SK-N-MC (cell line): ENCODE results near the gene PKNOX2.

Experiments used
- DNase-seq: peaks from one replicate; pipeline ENCODE4 v3.0.0-alpha.2; 2011; ENCODE audit warnings: low read depth, low spot score
- H3K27ac ChIP-seq: fragments of 200-600 bp; sonication (generic); 2 replicates; pipeline ENCODE4 v1.5.1; 2016; ENCODE audit warnings: mixed run types
- H3K36me3 ChIP-seq: fragments of 200-600 bp; sonication (generic); 2 replicates; pipeline ENCODE4 v1.6.1; 2017; ENCODE audit warnings: antibody characterized with exemption, low read length, mixed read lengths; ENCODE audit not compliant: insufficient read depth
- H3K4me3 ChIP-seq: fragments of 200-600 bp; sonication (generic); 2 replicates; pipeline ENCODE4 v1.5.1; 2016
- H3K9ac ChIP-seq: fragments of 200-600 bp; sonication (generic); 2 replicates; pipeline ENCODE4 v1.8.0; 2017; ENCODE audit warnings: mixed run types, mixed read lengths; ENCODE audit not compliant: insufficient read length
- H3K9me3 ChIP-seq: fragments of 200-600 bp; sonication (generic); 2 replicates; pipeline ENCODE4 v1.6.1; 2017; ENCODE audit warnings: low read depth, mild to moderate bottlenecking, antibody characterized with exemption, low read length, moderate library complexity, mixed read lengths
- EZH2 ChIP-seq: fragments of 200-600 bp; sonication (generic); IDR thresholded peaks from one replicate; pipeline ENCODE4 v1.6.1; 2017; ENCODE audit warnings: antibody characterized with exemption
- FOXP2 ChIP-seq: optimal IDR thresholded peaks from 2 replicates; pipeline ENCODE3; 2011; ENCODE audit warnings: mild to moderate bottlenecking, moderate library complexity; ENCODE audit not compliant: insufficient read depth; ENCODE audit errors: extremely low read length, control extremely low read depth
- POLR2AphosphoS5 ChIP-seq: IDR thresholded peaks from 2 replicates; pipeline ENCODE4 v1.6.1; 2012; ENCODE audit warnings: mild to moderate bottlenecking, low read depth, low read length, borderline replicate concordance

The PKNOX2 gene

DNA sequence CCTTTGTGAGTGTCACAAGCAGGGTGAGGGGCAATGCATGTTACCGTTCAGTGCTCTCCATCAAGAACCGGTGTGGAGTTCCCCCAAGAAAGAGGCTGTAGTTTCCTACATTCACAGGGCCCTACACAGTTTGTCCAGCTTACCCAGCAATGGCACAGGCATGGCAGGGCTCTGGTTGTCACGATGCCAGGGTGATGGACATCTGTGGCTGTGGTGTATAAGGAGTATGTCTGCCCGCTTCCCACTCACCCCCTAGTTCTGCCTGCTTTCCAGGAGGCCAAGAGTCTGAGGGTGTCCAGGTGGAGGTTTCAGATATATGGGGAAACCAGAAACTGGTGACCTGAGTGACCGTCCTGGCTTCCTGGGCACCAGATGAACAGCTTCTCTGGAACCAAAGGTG, 116.1 kb downstream of the PKNOX2 start:
- TF ChIP-seq FOXP2: no peak
- TF ChIP-seq EZH2: no peak
- no peak for TF ChIP-seq POLR2AphosphoS5
- H3K36me3 ChIP-seq: no peaks in the 10 kb centered on the region
- DNase-seq: no peak
- H3K27ac ChIP-seq: no peak overlapping the region
- no peaks in the 10 kb centered on the region for H3K9me3 ChIP-seq
- no peak overlapping the region for H3K9ac ChIP-seq
- H3K4me3 ChIP-seq: no peak overlapping the region

DNA sequence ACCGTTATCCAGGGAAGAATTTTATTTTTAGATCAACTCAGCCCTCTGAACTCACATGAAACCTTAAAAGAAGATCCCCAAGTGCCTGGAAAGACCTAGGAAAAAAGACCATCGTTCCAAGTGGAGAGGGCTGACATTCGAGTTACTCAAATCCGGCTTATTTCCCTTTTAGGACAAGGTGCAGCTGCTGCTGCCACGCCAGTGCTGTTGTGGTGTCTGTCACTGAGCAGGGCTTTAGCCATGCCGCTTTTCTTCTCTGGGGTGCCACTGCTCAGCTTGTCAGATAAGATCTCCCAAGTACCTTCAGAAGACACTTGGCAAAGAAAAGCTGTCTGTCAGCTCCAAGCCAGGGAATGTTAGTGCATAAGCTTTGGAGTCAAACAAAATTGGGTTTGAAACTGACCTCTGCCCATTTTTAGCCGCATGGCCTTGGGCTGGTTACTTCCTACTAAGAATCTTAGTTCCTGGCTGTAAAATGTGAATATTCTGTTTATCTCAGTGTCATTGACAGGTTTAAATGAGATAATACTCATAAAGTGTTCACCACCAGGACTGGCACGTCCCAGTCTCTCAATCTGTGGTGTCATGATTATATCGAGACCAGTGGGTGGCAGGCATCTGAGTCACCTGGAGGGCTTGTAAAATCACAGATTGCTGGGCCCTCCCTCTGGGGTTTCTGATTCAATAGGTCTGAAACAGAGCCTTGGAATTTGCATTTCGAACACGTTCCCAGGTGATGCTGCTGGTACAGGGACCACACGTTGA, 117.5 kb downstream of the PKNOX2 start:
- no peak overlapping the region for H3K9ac ChIP-seq
- no peaks in the 10 kb centered on the region for H3K9me3 ChIP-seq
- no peak overlapping the region for H3K4me3 ChIP-seq
- no peaks in the 10 kb centered on the region for H3K36me3 ChIP-seq
- no peak for DNase-seq
- H3K27ac ChIP-seq: no peak overlapping the region
- TF ChIP-seq FOXP2 (no peak), EZH2 (no peak), POLR2AphosphoS5 (no peak)

DNA sequence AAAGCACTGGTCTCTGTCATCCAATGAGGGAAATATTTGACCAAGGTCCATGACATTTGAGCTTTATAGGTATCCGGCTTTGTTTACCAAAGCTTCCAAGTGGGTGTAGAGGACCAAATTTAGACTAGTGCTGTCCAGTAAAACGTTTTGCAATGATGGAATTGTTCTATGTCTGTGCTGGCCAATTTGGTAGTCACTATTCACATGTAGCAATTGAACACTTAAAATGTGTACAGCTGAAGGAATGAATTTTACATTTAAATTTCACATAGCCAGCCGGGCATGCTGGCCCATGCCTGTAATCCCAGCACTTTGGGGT, 118.0 kb downstream of the PKNOX2 start:
- Histone ChIP-seq H3K36me3 (no peaks in the 10 kb centered on the region), H3K27ac (no peak overlapping the region), H3K9ac (no peak overlapping the region), H3K4me3 (no peak overlapping the region), H3K9me3 (no peaks in the 10 kb centered on the region)
- no peak for TF ChIP-seq POLR2AphosphoS5
- TF ChIP-seq EZH2: no peak
- TF ChIP-seq FOXP2: no peak
- no peak for DNase-seq

DNA sequence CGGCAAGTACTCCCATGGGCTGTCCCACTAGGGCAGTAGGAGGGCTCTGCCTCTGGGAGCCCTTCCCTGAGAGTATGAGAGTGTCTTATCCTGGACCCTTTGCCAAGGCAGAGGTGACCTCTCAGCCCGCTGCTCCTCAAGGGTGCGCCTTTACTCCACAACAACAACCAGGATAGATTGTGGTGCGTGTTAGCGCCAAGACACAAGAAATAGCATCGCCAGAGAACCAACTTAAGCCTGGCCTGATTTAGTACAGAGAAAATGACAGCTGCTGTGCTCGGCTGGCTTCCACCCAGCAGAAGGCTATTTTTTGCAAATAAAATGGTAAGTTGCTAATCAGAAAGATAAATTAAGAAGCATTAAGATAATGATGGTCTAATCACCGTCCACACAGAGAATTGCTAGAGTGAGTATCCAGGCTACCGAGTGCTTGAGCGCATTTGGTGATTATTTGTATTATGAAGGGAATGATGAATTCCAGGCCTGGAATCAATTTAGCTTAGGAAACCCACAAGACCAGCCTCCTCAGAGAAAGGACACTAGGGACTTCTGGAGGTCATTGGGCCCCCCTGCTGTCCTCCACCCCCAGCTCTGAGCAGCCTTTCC, 119.8 kb downstream of the PKNOX2 start:
- DNase-seq: no peak
- H3K9me3 ChIP-seq: no peaks in the 10 kb centered on the region
- H3K9ac ChIP-seq: no peak overlapping the region
- TF ChIP-seq FOXP2 (no peak), EZH2 (no peak), POLR2AphosphoS5 (no peak)
- H3K36me3 ChIP-seq: no peaks in the 10 kb centered on the region
- H3K27ac ChIP-seq: no peak overlapping the region
- H3K4me3 ChIP-seq: no peak overlapping the region

DNA sequence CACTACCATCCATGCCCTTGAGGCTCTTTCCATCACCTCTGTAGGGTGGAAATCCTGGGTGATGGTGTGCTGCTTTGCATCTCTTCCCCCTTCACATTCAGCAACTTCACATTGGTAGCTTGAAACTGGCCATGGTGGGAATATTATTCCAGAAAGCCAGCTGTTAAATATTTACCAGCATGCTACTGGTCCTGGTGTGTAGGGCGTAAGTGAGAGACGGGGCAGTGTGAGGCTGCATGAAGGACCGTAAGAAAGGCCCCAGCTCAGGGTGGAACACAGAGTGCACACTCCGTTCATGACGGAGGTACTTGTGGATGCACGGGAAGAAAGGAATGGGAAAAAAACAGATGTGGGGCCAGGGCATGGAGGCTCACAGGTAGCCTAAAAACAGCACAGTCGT, 121.3 kb downstream of the PKNOX2 start:
- TF ChIP-seq FOXP2 (no peak), POLR2AphosphoS5 (no peak), EZH2 (no peak)
- DNase-seq: no peak
- no peak overlapping the region; the same call in 1 of the 2 replicates for H3K27ac ChIP-seq

DNA sequence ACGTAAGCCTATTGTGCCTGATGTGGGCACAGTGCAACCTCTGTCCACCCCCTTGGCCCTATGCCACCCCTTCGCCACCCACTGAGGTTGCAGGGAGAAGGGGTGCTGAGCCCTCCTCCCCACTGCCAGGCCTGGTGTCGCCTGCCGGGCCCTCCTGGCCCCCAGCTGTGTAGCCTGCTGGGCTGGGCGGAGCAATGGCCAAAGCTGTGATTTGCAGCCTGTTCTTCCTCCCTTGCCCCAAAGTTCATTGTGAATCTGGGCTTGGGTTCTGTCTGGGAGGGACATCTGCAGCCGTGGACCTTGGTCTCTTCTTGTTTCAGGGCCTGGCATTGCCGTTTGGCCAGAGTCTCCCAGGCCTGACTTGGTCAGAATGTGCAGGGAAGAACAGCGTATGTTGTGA, 121.9 kb downstream of the PKNOX2 start:
- no peak overlapping the region for H3K9ac ChIP-seq
- TF ChIP-seq EZH2 (no peak), POLR2AphosphoS5 (no peak), FOXP2 (no peak)
- H3K4me3 ChIP-seq: no peak overlapping the region
- no peaks in the 10 kb centered on the region for H3K36me3 ChIP-seq
- no peak for DNase-seq
- H3K27ac ChIP-seq: no peak overlapping the region
- no peaks in the 10 kb centered on the region for H3K9me3 ChIP-seq

More for the DNA sequence above, 121.3 kb downstream of the PKNOX2 start:
- Histone ChIP-seq H3K9me3 (no peaks in the 10 kb centered on the region), H3K9ac (no peak overlapping the region), H3K36me3 (no peaks in the 10 kb centered on the region), H3K4me3 (no peak overlapping the region)

DNA sequence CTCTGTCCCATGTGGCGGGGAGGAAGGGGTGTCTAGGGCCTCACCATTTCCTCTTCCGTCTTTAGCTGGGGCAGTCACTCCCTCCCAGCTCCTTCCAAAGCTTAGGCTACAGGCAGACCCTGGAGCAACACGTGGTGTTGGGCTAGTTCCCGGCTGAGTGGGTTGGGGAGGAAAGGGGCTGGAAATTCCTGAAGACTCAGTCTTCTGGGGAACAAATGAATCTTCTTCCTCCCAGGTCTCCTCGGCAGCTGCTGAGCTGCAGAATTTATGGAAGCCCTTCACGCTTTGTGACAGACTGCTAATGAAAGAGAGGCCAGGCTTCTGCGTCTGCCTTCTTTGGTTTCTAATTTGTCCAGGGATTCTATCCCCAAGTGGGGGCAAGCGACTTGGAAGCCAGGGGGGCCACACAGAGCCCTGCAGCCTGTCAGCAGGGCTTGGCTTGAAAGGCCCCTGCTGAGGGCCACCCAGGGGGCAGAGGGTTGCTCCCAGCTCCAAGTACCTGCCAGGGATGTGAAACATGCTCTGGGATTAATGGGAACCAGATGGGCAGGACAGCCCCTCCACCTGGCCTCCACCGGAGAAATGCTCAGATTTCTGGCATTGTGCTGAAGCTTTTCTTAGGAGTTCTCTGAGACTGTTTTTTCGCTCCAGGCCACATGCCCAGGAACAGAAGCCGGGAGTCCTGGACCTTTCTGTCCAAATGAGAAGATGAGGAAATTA, 123.1 kb downstream of the PKNOX2 start:
- Histone ChIP-seq H3K4me3 (peak overlapping the region; percentile 43), H3K36me3 (no peaks in the 10 kb centered on the region), H3K27ac (peak overlapping the region; percentile 84), H3K9ac (no peak overlapping the region), H3K9me3 (no peaks in the 10 kb centered on the region)
- DNase-seq: no peak
- TF ChIP-seq FOXP2: no peak
- no peak for TF ChIP-seq POLR2AphosphoS5
- TF ChIP-seq EZH2: no peak

DNA sequence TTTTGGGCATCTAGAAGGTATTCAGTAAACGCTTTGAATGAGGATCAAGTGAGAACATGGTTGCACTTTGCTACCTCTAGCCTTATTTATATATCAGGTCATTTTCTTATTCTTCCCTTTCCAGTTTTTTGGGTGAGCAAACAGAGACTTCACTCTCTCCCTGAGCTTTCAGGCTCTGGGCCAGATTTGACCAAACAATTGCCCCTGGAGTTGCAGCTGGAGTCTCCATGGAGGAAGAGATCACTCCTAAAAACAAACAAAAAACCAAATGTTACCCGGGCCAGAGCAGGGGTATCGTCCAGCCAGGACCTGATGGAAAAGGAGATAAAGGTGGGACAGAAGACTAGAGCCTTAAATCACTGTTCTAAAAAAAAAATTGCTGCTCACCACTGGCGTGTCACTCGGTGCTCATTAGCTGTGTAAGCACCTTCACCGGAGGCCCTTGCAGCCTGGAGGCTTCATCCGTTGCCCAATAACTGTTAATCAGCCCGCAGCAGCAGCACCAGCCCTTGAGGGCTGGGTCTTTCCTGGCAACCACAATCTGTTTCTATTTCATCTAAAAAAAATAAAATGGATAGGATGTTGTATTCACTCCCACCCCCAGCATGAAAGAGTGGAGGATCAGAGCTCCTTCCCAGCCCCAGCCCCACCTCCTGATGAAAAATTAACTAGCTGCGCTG, 125.0 kb downstream of the PKNOX2 start:
- Histone ChIP-seq H3K9me3 (no peaks in the 10 kb centered on the region), H3K36me3 (no peaks in the 10 kb centered on the region), H3K9ac (no peak overlapping the region), H3K27ac (0 out of 2 replicates have a peak overlapping the region, but pooled peaks have one; percentile 19), H3K4me3 (peak overlapping the region; percentile 35; the same call in 1 of the 2 replicates)
- TF ChIP-seq FOXP2: no peak
- TF ChIP-seq POLR2AphosphoS5: no peak
- no peak for TF ChIP-seq EZH2
- DNase-seq: no peak
